HL-60 (cell line): Measurements from ENCODE around the gene EXOC2.
"Not testable (repeated sequence)": the region's sequence is repeated elsewhere in the genome, so short reads cannot be mapped to it uniquely, and the experiment has no call there.

Experiments used
- CTCF ChIP-seq: IDR thresholded peaks from one replicate; pipeline ENCODE4 v1.5.1; 2011; ENCODE audit warnings: low read length, control low read depth, inconsistent platforms; ENCODE audit not compliant: insufficient read depth
- GABPA ChIP-seq: IDR thresholded peaks from 2 replicates; pipeline ENCODE4 v1.6.1; 2012; ENCODE audit warnings: low read depth
- POLR2AphosphoS5 ChIP-seq: IDR thresholded peaks from 2 replicates; pipeline ENCODE4 v1.6.1; 2012; ENCODE audit warnings: low read depth
- SPI1 ChIP-seq: IDR thresholded peaks from 2 replicates; pipeline ENCODE4 v1.6.1; 2012; ENCODE audit warnings: low read depth, mild to moderate bottlenecking, borderline replicate concordance
- TF ChIP-seq, protein P1 (sequence below): IDR thresholded peaks from 2 replicates; pipeline ENCODE4 v1.6.1; 2012; ENCODE audit warnings: low read depth; ENCODE audit not compliant: insufficient replicate concordance

DNA sequence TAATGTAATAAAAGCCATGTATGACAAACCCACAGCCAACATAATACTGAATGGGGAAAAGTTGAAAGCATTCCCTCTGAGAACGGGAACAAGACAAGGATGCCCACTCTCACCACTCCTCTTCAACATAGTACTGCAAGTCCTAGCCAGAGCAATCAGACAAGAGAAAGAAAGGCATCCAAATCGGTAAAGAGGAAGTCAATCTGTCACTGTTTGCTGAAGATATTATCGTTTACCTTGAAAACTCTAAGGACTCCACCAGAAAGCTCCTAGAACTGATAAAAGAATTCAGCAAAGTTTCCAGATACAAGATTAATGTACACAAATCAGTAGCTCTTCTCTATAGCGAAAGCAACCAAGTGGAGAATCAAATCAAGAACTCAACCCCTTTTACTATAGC, 29.2 kb downstream of the EXOC2 start:
- TF ChIP-seq CTCF, POLR2AphosphoS5, GABPA: not testable (repeated sequence)
- TF ChIP-seq, protein P1, sequence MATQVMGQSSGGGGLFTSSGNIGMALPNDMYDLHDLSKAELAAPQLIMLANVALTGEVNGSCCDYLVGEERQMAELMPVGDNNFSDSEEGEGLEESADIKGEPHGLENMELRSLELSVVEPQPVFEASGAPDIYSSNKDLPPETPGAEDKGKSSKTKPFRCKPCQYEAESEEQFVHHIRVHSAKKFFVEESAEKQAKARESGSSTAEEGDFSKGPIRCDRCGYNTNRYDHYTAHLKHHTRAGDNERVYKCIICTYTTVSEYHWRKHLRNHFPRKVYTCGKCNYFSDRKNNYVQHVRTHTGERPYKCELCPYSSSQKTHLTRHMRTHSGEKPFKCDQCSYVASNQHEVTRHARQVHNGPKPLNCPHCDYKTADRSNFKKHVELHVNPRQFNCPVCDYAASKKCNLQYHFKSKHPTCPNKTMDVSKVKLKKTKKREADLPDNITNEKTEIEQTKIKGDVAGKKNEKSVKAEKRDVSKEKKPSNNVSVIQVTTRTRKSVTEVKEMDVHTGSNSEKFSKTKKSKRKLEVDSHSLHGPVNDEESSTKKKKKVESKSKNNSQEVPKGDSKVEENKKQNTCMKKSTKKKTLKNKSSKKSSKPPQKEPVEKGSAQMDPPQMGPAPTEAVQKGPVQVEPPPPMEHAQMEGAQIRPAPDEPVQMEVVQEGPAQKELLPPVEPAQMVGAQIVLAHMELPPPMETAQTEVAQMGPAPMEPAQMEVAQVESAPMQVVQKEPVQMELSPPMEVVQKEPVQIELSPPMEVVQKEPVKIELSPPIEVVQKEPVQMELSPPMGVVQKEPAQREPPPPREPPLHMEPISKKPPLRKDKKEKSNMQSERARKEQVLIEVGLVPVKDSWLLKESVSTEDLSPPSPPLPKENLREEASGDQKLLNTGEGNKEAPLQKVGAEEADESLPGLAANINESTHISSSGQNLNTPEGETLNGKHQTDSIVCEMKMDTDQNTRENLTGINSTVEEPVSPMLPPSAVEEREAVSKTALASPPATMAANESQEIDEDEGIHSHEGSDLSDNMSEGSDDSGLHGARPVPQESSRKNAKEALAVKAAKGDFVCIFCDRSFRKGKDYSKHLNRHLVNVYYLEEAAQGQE: not testable (repeated sequence)
- TF ChIP-seq SPI1: peak; percentile 71
